Right atrium auricular region (tissue), 2 donors: ENCODE data around the gene LCOR. TPM values are rescaled to one million over a fixed set of nuclear protein-coding genes. Genes with fewer than 3 reads are reported as not detected.

Source experiments
- DNase-seq: peaks from one replicate; pipeline ENCODE4 v3.0.0-alpha.2; 2019; ENCODE audit warnings: low spot score
- H3K27ac ChIP-seq, 2 donors: fragments of 200-600 bp; sonication (generic); 1 replicate in 1 of 2; 2 replicates in 1 of 2; pipeline ENCODE4 v1.5.1; 2016 to 2019
- H3K27me3 ChIP-seq, 2 donors: fragments of 200-600 bp; sonication (generic); one replicate each; pipeline versions ENCODE4 v1.5.1 to v1.6.0; 2017 to 2019
- H3K36me3 ChIP-seq: fragments of 200-600 bp; sonication (generic); one replicate; pipeline ENCODE4 v1.5.1; 2016
- H3K4me1 ChIP-seq, 2 donors: fragments of 200-600 bp; sonication (generic); one replicate each; pipeline versions ENCODE4 v1.5.1 to v1.6.0; 2017 to 2019
- H3K4me3 ChIP-seq, 2 donors: fragments of 200-600 bp; sonication (generic); 1 replicate in 1 of 2; 2 replicates in 1 of 2; pipeline ENCODE4 v1.5.1; 2017 to 2019; ENCODE audit warnings: mild to moderate bottlenecking in 1 of 2, moderate library complexity in 1 of 2
- H3K9me3 ChIP-seq, 2 donors: fragments of 200-600 bp; sonication (generic); one replicate each; pipeline ENCODE4 v1.5.1; 2019
- CTCF ChIP-seq, 2 donors: fragments of 200-600 bp; sonication (generic); IDR thresholded peaks; one replicate each; pipeline ENCODE4 v1.5.1; 2019; ENCODE audit warnings: antibody characterized with exemption in 2 of 2
- total RNA-seq, 2 donors: library from RNA; depleted of rRNA; stranded (reverse); fragments of >200 nt; gene quantifications; one replicate each; pipeline ENCODE4 v1.1.0, GENCODE V29; 2016

LCOR gene
- total RNA-seq, 2 donors from 2014 or later, result 10.2 to 12.2 TPM

GRCh38 chr10:97001183-97001991 is 169.3 kb downstream of the LCOR start:
- Histone ChIP-seq H3K36me3 (no peaks in the 10 kb centered on the region), H3K27ac (no peak overlapping the region), H3K9me3 (no peaks in the 10 kb centered on the region), H3K4me1 (peaks cover 0 to 3% of the 10 kb centered on the region in 2 donors), H3K27me3 (no peaks in the 10 kb centered on the region), H3K4me3 (no peak overlapping the region)
- no peak for DNase-seq
- TF ChIP-seq CTCF (IDR thresholded peaks at IDR 0.05), result no peak

GRCh38 chr10:97002670-97003069 is 170.6 kb downstream of the LCOR start:
- Histone ChIP-seq H3K9me3 (peaks cover 0 to 11% of the 10 kb centered on the region in 2 donors), H3K27ac (no peak overlapping the region), H3K4me1 (no peaks in the 10 kb centered on the region), H3K36me3 (no peaks in the 10 kb centered on the region), H3K4me3 (no peak overlapping the region), H3K27me3 (no peaks in the 10 kb centered on the region)
- TF ChIP-seq CTCF (IDR thresholded peaks at IDR 0.05), result no peak
- no peak for DNase-seq

GRCh38 chr10:97003151-97003803 is 171.2 kb downstream of the LCOR start:
- H3K36me3 ChIP-seq, result no peaks in the 10 kb centered on the region
- H3K4me3 ChIP-seq, result no peak overlapping the region
- peaks cover 0 to 16% of the 10 kb centered on the region in 2 donors for H3K9me3 ChIP-seq
- no peaks in the 10 kb centered on the region for H3K4me1 ChIP-seq
- H3K27me3 ChIP-seq, result no peaks in the 10 kb centered on the region
- DNase-seq, result no peak
- H3K27ac ChIP-seq, result no peak overlapping the region
- TF ChIP-seq CTCF (IDR thresholded peaks at IDR 0.05), result no peak

GRCh38 chr10:97003804-97004201 is 171.7 kb downstream of the LCOR start:
- Histone ChIP-seq H3K27me3 (no peaks in the 10 kb centered on the region), H3K4me3 (no peak overlapping the region), H3K4me1 (no peaks in the 10 kb centered on the region), H3K27ac (no peak overlapping the region), H3K36me3 (no peaks in the 10 kb centered on the region), H3K9me3 (peaks cover 0 to 16% of the 10 kb centered on the region in 2 donors)
- DNase-seq, result no peak
- TF ChIP-seq CTCF (IDR thresholded peaks at IDR 0.05), result no peak

GRCh38 chr10:97004591-97004990 is 172.5 kb downstream of the LCOR start:
- no peak overlapping the region for H3K4me3 ChIP-seq
- no peak for DNase-seq
- H3K9me3 ChIP-seq, result peaks cover 0 to 16% of the 10 kb centered on the region in 2 donors
- no peak for TF ChIP-seq CTCF (IDR thresholded peaks at IDR 0.05)
- H3K27ac ChIP-seq, result no peak overlapping the region
- no peaks in the 10 kb centered on the region for H3K36me3 ChIP-seq
- no peaks in the 10 kb centered on the region for H3K4me1 ChIP-seq
- no peaks in the 10 kb centered on the region for H3K27me3 ChIP-seq
